Osteocyte (in vitro differentiated cells): ENCODE measurements around the gene UPP2. TPM values are rescaled to one million over a fixed set of nuclear protein-coding genes. Genes with fewer than 3 reads are reported as not detected.

ENCODE experiments used
- DNase-seq: peaks from one replicate; pipeline ENCODE4 v3.0.0; 2021; ENCODE audit warnings: mixed read lengths; ENCODE audit not compliant: unreplicated experiment; ENCODE audit errors: extremely low spot score
- H3K27ac Mint-ChIP-seq: one replicate; pipeline ENCODE4 v1.8.0; 2021; ENCODE audit warnings: mild to moderate bottlenecking, mixed read lengths; ENCODE audit not compliant: unreplicated experiment
- H3K27me3 Mint-ChIP-seq: one replicate; pipeline ENCODE4 v1.8.0; 2021; ENCODE audit warnings: mixed read lengths; ENCODE audit not compliant: unreplicated experiment
- H3K36me3 Mint-ChIP-seq: one replicate; pipeline ENCODE4 v1.8.0; 2021; ENCODE audit warnings: mixed read lengths; ENCODE audit not compliant: unreplicated experiment
- H3K4me1 Mint-ChIP-seq: one replicate; pipeline ENCODE4 v1.8.0; 2021; ENCODE audit warnings: mixed read lengths; ENCODE audit not compliant: unreplicated experiment
- H3K4me3 Mint-ChIP-seq: one replicate; pipeline ENCODE4 v1.8.0; 2021; ENCODE audit warnings: mild to moderate bottlenecking, moderate library complexity, mixed read lengths; ENCODE audit not compliant: unreplicated experiment
- H3K9me3 Mint-ChIP-seq: one replicate; pipeline ENCODE4 v1.8.0; 2021; ENCODE audit warnings: mixed read lengths; ENCODE audit not compliant: unreplicated experiment
- total RNA-seq: library from RNA; stranded (reverse); gene quantifications from 2 replicates; pipeline ENCODE4 v1.2.1, GENCODE V29; 2021
- TF ChIP-seq, protein P1 (sequence below): fragments of 200-600 bp; sonication (generic); IDR thresholded peaks from 2 replicates; pipeline ENCODE4 v1.5.0; 2021; ENCODE audit warnings: antibody characterized with exemption, mild to moderate bottlenecking, moderate library complexity

UPP2 gene
- total RNA-seq, 1 donor from 2014 or later, result not detected

GRCh38 chr2:158061763-158062162 is 39.9 kb upstream of the UPP2 start:
- no peak overlapping the region for H3K4me3 Mint-ChIP-seq
- no peak overlapping the region for H3K27ac Mint-ChIP-seq

GRCh38 chr2:158066046-158066713 is 35.5 kb upstream of the UPP2 start:
- peaks cover 5% of the 10 kb centered on the region for H3K4me1 Mint-ChIP-seq
- H3K27me3 Mint-ChIP-seq, result no peaks in the 10 kb centered on the region
- no peak for DNase-seq
- H3K4me3 Mint-ChIP-seq, result no peak overlapping the region
- H3K9me3 Mint-ChIP-seq, result no peaks in the 10 kb centered on the region
- TF ChIP-seq, protein P1, sequence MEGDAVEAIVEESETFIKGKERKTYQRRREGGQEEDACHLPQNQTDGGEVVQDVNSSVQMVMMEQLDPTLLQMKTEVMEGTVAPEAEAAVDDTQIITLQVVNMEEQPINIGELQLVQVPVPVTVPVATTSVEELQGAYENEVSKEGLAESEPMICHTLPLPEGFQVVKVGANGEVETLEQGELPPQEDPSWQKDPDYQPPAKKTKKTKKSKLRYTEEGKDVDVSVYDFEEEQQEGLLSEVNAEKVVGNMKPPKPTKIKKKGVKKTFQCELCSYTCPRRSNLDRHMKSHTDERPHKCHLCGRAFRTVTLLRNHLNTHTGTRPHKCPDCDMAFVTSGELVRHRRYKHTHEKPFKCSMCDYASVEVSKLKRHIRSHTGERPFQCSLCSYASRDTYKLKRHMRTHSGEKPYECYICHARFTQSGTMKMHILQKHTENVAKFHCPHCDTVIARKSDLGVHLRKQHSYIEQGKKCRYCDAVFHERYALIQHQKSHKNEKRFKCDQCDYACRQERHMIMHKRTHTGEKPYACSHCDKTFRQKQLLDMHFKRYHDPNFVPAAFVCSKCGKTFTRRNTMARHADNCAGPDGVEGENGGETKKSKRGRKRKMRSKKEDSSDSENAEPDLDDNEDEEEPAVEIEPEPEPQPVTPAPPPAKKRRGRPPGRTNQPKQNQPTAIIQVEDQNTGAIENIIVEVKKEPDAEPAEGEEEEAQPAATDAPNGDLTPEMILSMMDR, result no peak
- no peaks in the 10 kb centered on the region for H3K36me3 Mint-ChIP-seq
- no peak overlapping the region for H3K27ac Mint-ChIP-seq

More at GRCh38 chr2:158061763-158062162, 39.9 kb upstream of the UPP2 start:
- Mint-ChIP-seq H3K36me3 (no peaks in the 10 kb centered on the region), H3K4me1 (peaks cover 13% of the 10 kb centered on the region), H3K9me3 (no peaks in the 10 kb centered on the region), H3K27me3 (no peaks in the 10 kb centered on the region)
- TF ChIP-seq, protein P1, result no peak
- no peak for DNase-seq

DNA sequence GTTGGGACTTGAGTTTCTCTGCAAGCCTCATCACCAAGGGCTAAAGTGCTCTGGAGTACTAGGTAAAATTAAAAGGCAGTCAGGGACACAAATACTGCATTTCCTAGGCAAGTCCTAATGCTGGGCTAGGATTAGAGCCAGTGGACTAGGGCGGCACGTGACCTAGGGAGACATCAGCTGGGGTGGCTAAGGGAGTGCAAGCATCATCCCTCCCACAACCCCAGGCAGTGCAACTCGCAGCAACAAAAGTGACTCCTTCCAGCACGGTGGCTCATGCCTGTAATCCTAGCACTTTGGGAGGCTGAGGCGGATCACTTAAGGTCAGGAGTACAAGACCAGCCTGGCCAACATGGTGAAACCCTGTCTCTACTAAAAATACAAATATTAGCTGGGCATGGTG is 30.7 kb upstream of the UPP2 start:
- TF ChIP-seq, protein P1, result no peak
- H3K4me1 Mint-ChIP-seq, result no peaks in the 10 kb centered on the region
- DNase-seq, result no peak
- peaks cover 2% of the 10 kb centered on the region for H3K9me3 Mint-ChIP-seq
- peaks cover 16% of the 10 kb centered on the region for H3K27me3 Mint-ChIP-seq
- no peak overlapping the region for H3K4me3 Mint-ChIP-seq
- no peaks in the 10 kb centered on the region for H3K36me3 Mint-ChIP-seq
- H3K27ac Mint-ChIP-seq, result no peak overlapping the region

DNA sequence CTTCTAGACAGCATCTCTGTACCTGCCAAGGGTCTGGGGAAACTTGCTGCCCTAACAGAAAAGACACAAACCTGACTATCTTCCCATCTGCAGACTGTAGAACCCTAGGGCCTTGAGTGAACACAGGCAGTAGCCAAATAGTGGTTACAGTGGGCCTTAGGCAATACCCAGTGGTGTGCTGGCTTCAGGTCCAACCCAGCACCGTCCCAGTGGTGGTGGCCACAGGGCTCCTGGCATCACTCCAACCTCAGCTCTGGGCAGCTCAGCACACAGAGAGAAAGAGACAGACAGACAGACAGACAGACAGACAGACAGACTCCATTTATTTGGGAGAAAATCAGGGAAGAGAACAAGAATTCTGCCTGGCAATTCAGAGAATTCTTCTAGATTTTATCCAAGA is 29.3 kb upstream of the UPP2 start:
- H3K4me3 Mint-ChIP-seq, result no peak overlapping the region
- H3K27ac Mint-ChIP-seq, result no peak overlapping the region
- no peaks in the 10 kb centered on the region for H3K36me3 Mint-ChIP-seq
- DNase-seq, result no peak
- H3K9me3 Mint-ChIP-seq, result peaks cover 13% of the 10 kb centered on the region
- no peaks in the 10 kb centered on the region for H3K4me1 Mint-ChIP-seq
- TF ChIP-seq, protein P1, result no peak
- peaks cover 18% of the 10 kb centered on the region for H3K27me3 Mint-ChIP-seq

GRCh38 chr2:158079672-158080071 is 22.0 kb upstream of the UPP2 start:
- DNase-seq, result no peak

More at GRCh38 chr2:158079672-158080071, 22.0 kb upstream of the UPP2 start:
- Mint-ChIP-seq H3K9me3 (peaks cover 28% of the 10 kb centered on the region), H3K4me1 (no peaks in the 10 kb centered on the region), H3K27ac (no peak overlapping the region), H3K36me3 (no peaks in the 10 kb centered on the region), H3K27me3 (peaks cover 22% of the 10 kb centered on the region), H3K4me3 (no peak overlapping the region)
- TF ChIP-seq, protein P1, result no peak
